NCI-H2107 (cell line): ENCODE data around the gene CCL19.
"Not testable (repeated sequence)": the region's sequence is repeated elsewhere in the genome, so short reads cannot be mapped to it uniquely, and the experiment has no call there.

ENCODE experiments used
- DNase-seq: peaks from one replicate; lab custom pipeline; 2025; lab: John Stamatoyannopoulos, UW

Gene CCL19

DNA sequence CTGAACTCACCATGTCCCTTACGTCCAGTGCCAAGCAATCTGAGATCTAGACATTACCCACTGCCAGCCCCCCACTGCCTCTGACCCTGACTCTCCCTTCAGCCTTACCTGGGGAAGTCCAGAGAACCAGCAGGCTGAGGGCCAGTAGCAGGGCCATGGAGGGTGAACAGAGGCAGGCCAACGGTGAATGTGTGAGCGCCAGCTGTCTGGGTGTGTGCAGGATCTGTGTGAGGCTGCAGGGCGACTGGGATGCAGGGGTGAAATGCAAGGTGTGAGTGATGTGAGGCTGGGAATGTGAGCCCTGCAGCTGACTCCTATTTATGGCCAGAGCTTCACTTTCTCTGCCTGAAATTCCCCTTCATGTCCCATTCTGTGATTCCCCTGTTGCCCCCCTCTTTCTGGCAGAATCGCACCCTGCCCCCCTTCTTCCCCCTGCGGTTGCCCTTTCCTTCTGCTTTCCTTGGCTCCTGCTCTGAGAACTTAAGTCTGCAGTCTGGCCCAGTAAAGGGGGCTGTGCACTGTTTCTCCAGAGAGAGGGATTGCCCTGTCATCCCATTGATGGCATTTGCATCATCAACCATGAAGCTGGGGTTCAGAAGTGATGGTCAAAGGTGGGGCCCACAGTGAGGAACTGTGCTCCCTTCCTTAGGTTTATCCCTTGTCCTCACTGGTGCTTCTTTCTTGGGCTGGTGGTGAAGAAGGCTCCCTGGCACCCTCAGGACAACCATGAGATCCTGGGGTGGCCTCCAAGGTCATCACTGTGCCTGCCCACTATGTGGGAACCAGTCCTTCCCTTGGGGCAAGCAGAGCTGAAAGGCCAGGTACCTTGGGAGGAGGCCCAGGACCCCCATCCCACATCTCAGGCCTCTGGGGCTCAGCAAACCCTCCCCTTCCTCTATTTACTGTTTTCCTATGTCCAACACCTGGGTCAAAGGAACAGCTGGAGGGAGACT lies at the start of gene CCL19:
CCL19 (minus strand) TSS at position 294 of the 953 bp plus-strand sequence; CDS start at position 157, 137 bp downstream.
- DNase-seq, result no peak

DNA sequence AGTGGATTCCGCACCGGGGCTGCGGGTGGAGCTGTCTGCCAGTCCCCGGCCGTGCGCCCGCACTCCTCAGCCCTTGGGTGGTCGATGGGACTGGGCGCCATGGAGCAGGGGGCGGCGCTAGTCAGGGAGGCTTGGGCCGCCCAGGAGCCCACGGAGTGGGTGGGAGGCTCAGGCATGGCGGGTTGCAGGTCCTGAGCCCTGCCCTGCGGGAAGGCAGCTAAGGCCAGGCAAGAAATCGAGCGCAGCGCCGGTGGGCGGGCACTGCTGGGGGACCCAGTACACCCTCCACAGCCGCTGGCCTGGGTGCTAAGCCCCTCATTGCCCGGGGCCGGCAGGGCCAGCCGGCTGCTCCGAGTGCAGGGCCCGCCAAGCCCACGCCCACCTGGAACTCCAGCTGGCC lies 49.1 kb upstream of the CCL19 start:
- not testable (repeated sequence) for DNase-seq

DNA sequence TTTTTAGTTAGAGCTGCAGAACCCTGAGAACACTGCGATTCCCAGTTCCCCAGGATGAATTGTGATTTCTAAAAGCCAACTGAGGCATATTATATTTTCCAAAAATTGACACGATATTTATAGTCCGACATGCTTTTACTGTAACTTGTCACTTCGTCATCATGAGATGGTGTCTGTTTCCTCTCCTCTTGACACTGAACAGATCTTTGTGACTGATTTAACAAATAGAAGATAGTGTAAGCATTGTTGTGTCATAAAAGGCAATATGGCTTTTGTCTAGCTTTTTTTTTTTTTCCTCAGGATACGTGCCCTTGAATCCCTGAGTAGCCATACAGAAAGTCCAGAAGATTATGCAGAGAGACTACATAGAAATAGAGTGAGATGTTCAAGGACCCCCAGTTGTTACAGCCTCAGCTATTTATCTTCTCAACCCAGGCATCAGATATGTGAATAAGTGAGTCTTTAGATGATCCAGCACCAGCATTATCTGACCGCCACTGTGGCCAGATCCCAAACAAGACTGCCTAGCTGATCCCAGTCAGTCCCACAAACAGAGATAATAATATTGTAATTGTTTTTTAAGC lies 46.7 kb upstream of the CCL19 start:
- no peak for DNase-seq

DNA sequence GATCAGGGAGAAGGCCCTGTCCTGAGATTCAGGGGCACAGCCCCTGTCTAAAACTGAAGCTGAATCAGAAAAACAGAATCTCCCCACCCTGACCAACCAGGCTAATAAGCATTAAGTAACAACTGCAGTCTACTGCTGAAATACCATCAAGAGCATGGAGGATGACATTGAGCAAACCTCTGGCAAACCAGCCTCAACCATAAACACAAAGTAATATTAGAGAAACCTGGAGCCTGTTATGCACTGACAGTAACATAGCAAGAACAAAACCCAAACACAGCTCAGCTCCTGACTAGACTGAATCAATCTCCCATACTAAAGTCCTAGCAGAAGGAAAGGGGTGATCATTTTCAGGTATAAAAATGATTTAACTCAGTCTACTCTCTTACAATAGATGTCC lies 43.6 kb upstream of the CCL19 start:
- no peak for DNase-seq

DNA sequence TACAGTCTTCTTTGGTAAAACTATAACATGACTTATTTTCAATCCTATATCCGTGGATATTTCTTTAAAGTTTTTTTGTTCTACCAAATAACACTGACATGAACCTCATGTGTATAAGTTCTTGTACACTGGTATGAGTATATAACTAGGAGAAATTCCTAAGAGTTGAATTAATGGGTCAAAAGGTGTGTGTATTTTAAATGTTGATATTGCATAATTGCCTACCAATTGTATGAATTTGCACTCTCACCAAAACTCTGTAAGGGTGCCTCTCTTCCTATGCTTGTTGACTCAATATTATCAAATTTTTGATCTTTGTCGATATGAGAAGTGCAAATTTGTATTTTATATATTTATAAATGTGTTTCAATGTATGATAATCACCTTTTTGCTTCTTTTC lies 41.8 kb upstream of the CCL19 start:
- no peak for DNase-seq

DNA sequence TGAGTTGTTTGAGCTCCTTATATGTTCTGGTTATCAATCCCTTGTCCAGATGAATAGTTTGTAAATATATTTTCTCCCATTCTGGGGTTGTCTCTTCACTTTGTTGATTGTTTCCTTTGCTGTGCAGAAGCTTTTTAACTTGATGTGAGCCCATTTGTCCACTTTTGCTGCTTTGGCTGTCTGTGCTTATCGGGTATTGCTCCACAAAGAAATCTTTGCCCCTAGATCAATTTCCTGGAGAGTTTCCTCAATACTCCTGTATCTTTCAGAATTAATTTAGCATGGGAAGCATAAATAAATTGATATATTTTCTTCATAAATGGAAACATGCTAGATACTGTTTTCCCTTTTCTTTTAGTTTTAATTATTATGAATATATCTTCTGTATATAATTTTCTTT lies 41.4 kb upstream of the CCL19 start:
- no peak for DNase-seq

DNA sequence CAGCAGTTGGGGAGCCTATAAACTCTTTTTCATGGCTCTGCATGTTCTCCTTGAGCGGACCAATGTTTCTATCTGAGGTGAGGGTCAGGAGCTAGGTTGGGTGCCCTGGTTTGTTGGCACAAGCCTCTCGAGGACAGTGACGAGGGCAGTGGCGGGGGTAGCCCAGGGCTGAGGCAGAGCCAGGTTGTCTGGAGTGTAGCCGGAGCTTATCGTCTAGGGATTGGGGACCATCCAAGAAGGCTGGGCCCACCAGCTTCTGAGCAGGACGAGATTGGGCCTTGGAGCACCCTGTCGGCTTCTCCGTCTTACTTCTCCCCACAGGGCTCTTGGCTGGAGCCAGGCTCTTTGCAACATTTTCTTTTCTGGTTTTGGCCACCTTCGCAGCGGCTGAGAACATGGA lies 32.1 kb upstream of the CCL19 start:
- DNase-seq, result no peak

DNA sequence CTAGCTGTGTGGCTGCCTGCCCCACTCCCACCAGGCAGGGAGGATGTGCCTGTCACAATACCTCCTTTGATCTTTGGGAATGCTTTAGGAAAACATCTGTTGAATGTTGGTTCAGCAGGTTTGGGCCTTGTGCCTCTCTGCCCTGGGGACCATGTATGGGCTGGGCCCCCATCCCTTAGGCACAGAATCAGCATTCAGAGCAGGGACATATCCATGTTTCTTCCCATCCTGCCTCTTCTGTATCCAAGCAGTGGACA lies 28.6 kb upstream of the CCL19 start:
- DNase-seq, result not testable (repeated sequence)

DNA sequence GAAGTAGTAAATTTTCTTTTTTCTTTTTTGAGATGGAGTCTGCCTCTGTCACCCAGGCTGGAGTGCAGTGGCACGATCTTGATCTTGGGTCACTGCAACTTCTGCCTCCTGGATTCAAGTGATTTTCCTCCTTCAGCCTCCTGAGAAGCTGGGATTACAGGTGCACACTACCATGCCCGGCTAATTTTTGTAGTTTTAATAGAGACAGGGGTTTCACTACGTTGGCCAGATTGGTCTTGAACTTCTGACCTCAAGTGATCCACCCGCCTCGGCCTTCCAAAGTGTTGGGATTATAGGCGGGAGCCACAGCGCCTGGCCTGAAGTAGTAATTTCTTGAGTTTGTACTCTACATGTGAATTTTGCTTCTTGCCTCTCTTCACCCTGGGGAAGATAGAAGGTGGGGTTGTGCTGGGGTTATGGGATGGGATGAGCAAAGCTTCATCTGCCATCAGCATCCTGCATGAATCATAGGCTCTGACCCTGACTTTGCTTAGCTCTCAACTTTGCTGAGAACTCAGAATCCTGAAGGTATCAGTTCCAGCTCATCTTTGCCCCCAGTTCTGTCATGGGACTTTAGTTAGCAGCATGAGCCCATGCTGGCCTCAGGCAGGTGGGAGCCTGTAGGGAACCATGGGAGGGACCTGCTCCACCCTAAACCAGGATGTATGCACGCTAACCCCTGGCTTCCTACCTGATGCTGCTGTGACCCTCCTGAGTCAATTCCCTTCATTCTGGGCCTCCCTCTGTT lies 28.1 kb upstream of the CCL19 start:
- DNase-seq, result no peak

DNA sequence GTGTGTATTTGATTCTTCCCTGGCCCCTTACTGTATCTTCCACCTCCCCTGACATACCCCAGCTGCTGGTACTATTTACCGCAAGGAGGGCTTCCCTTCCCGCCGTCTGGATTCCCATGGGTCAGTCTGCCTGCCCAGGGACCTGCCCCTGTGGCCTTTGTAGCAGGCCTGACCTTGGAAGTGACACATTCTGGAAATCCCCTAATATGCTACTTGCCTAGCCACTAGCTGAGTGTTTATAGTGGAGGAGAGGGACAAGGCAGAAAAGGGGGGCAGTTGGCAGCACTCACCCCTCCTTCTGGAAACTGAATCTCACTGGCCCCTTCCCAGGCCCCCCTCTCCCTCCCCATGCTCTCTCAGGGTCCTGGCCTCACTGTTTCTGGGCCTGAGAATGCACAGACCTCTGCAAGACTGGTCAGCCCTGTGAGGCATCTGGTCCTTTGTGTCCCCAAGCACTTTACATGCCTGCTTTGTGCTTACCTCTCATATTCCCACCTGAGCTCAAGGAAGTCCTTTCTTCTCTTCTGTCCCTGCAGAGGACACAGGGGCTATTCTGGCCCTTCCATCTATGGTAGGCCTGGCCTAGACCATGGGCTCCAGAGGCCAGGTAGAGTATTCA lies 27.0 kb upstream of the CCL19 start:
- no peak for DNase-seq

DNA sequence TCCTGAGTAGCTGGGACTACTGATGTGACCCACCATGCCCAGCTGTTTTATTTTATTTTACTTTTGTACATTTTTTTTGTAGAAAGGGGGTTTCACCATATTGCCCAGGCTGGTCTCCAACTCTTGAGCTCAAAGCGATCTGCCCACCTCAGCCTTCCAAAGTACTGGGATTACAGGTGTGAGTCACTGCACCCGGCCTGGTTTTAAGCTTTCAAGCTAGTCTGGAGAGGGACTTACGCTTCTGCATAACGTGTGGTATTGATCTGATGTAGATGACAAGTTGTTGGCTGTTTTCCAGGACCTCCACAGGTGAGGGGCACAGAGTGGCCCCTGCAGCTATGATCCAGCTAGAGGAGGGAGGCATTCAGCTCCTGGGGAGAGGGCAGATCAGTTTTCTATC lies 25.6 kb upstream of the CCL19 start:
- DNase-seq, result no peak

DNA sequence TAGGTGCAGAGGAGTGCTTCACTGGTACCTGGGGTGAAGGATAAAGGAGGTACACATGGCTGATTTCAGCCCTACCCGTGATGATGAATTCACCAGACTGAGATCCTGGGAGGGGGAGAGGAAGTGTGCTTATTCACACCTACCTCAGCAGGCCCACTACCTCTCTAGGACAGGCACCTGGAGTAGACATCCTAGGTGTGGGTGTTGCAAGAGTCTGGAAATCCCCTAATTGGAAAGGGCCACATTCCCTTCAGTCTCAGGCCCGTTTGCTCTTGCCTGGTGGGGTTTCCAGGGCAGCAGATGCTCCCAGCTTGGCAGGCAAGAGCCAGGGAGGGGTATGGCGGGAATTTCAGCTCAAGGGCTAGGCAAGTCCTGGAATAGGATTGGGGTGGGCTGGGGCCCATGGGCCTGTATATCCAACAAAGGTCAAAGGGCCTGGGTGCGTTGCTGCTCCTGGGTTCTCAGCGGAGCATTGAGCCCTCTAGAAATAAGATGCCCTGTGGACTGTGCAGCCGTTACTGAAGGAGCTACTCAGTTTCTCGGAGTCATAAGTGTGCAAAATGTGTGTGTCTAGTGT lies 24.7 kb upstream of the CCL19 start:
- DNase-seq, result no peak

DNA sequence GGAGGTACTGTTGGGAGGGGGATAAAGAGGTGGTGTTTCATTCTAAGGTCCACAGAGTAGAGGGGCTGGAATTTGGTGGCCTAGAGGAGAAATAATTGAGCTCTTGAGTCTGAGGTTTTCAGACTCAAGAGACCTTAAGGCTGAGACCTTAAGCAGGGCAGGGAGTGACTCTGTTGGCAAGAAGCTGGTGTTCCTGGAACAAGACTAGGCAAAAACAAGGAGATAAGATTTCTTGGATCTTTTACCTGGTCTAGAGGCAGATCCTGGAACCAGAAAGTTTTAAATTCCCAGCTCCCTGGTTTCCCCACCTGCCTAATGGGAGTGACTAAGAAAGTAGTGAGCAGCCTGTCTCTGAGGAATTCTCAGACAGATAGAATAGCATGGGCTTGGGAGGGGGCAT lies 22.9 kb upstream of the CCL19 start:
- DNase-seq, result no peak

DNA sequence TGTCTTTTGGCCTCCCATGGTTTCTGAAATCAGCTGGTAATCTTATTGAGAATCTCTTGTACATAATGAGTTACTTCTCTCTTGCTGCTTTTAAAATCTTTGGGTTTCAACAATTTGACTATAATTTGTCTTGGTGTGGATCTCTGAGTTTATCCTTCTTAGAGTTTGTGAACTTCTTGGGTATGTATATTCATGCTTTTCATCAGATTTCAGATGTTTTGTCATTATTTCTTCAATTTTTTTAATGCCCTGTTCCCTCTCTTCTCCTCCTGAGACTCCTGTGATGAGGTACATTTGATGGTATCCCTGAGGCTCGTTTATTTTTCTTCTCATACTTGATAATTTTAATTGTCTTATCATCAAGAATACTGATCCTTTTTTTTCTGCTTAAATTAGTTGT lies 21.1 kb upstream of the CCL19 start:
- DNase-seq, result no peak

DNA sequence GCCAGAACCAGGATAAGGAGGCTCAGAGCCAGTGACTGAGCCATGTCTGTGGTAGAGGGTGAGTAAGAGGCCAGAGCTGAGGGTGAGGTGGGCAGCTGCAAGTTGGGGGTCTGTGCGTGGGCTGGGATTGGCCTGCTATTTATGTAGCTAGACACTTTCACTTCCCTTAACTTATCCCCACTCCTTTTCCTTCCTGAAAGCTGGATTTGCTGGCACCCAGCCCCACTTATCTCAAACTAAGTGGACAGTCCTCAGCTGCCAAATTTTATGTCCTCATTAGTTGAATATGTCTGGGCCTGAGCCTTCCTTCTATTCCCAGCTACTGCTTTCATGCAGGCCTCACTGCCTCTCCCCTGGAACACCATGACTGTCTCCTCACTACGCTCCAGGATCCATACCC lies 18.9 kb upstream of the CCL19 start, which contains the start of gene CCL21:
CCL21 (minus strand) TSS at position 114 of the 400 bp plus-strand sequence; CDS start at position 44, 70 bp downstream.
- no peak for DNase-seq

DNA sequence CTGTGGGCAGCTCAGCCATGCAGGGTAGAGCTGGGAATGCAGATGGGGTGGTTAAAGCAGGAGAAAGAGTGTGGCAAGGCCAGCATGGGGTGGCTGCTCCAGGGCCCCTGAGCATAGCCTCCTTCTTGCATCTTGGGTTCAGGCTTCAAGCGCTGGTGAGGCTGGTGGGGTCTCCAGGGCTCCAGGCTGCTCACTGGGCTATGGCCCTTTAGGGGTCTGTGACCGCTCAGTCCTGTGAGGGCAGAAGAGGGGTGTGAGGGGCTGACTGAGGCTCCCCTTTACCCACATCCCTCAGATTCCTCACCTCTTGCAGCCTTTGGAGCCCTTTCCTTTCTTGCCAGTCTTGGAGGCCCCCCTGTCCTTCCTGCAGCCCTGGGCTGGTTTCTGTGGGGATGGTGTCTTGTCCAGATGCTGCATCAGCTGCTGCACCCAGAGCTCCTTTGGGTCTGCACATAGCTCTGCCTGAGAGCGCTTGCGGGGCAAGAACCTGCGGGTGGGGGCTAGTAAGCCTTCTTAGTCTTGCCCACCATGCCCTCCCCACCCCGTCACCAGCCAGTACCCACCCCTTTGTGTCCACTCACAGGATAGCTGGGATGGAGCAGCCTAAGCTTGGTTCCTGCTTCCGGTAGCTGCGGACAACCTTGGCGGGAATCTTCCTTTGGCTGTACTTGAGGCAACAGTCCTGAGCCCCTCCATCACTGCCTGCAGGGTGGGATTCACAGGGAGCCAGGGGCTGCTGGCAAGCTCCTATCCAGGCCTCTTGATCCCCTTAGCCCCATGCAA lies 18.3 kb upstream of the CCL19 start:
- DNase-seq, result no peak

DNA sequence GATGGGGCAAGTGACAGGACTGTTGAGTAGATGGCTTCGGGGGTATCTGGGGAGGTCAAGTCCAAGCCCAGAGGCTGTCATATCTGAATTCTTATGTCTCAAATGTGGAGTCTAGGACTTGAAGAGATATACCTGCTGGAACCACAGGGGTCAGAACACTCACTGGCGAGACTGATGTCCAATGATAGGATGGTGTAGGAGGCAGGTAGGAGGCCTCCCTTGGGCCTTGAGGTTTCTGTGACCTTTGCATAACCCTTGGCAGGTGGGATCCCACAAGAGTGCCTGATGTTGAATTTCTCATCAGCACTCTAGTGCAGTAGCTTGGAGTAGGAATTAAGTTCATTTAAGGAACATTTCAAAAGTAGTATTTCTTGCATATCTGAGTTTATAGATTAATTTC lies 16.1 kb upstream of the CCL19 start:
- DNase-seq, result no peak

DNA sequence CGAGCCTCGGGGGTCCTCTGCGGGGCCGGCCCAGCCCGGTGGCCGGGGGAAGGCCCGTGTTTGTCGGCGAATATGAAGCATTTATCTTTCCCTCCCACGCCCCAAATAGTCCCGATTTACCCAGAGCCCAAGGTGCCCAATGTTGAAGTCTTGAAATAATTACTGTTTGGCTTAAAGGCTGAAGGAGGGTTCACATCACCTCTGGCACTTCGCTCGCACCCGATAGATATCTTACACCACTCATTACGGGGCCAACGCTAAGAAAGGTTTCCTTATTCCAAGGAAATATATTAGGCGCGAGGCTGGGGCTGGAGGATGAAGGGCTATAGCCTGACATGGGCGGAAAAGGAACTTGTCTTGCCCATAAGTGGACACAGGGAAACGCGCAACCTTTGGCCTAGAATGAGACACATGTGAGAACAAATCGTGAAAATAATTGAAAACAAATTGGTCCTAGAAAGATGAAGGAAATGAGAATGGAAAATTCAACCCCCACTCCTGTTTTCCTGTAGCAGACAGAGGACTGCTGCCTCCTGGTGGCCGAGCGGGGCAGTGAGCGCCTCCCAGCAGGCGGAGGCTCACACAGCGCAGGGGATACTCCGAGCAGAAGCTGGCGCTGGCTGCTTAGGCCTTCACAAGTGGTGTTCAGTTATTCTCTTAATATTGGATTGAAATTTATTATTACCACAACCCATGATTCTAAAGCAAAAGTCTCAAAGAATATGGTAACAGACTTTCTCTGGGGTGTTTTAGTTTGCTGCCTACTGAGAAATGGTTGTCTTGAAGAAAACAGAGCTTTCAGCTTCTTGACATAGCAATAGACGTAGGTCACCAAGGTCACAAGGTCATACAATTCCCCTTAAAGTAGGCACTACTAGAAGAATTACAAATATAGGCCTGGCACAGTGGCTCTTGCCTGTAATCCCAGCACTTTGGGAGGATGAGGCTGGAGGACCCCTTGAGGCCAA lies 11.0 kb upstream of the CCL19 start:
- DNase-seq, result peak; percentile 52

DNA sequence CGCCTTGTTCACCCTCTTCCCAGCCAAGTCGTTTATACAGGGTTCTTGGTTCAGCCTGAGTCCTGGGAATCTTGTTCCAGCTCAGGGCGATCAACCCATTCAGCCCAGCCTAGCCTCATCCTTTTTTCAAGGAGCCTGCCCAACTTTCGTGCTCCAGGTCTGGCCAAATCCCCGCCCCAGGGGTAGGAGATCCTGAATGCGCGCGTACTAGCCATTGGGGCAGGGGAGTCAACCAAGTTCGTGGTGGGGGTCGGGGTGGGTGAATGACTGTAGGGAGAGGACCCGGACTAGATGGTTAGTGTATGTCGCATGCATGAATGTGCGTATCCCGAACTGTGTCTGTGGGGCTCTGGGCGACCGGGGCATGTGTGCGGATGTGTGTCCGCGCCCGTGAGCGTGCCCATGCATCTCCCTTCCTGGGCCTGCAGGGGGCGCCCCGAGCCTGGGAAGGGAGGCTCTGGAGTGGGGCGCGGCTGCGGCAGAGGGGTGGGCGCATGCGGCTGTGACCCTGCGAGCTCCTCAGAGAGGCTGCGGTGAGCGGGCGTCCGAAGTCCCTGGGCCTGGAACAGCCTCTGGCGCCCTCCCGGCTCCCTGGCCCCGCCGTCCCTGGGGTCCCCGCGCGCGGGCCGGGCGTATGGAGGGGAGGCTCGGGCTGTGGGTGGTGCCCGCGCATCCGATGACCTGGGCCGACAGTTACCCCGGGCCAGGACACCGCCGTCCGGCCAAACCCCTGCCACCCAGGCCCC lies 10.1 kb upstream of the CCL19 start:
- DNase-seq, result peak; percentile 17
